ENCODE data around the gene PLPP3. TPM values are rescaled to one million over a fixed set of nuclear protein-coding genes. Genes with fewer than 3 reads are reported as not detected.

The PLPP3 gene
- total RNA-seq, 1 experiment from 2014 or later, result 3.4 TPM

DNA sequence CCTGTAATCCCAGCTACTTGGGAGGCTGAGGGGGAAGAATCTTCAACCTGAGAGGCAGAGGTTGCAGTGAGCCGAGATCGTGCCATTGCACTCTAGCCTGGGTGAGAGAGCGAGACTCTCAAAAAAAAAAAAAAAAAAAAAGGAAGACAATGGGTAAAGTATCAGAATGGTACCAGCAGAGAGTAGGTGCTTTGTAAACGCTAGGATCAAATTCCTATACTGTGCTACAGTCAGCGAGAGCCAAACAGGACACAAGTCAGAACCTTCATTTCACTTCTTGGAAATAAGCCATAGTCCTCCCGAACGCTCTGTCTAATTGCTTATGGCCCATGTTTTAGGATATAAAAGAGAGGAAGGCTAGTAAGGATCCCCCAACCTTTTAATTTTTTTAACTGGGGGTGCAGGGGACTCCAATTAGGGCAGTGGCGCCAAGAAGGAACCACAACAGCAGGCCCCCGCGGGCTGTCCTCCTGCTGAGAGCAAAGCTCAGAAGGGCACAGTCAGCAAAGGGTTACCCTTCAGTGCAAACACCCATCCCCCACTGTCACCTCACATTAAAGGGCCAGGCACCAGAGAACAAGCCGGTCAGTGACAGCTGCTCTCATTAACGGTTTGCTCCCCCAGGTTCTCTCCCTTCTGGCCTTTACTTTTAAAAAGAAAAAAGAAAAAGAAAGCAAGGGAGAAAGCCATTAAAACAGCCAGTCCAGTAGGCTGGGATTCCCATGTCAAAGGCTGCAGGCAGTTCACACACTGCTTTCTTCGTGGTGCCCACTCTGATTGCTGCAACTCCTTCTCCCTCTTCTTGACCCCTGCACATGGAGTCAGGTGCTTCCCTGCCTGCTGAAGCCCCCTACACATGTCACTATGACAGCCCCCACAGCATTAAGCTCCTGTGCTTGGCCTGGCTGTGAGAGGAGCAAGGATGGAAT is 69.4 kb downstream of the PLPP3 start:
- H3K9ac ChIP-seq (ENCODE audit: low read length), result no peak overlapping the region
- ChIA-PET CTCF (no interaction called here), RAD21 (ENCODE audit: low non-redundant PET in 1 of 2, low total read pairs in 2 of 2, uncharacterized antibody in 2 of 2, unreplicated experiment in 2 of 2) (no interaction called here), POLR2A (interaction anchor here (0.7 kb wide), 1 partner anchor 18 kb away, joined by 4 read pairs; no protein-coding TSS in a partner anchor)
- DNase-seq (ENCODE audit: low read depth, low spot score), result no peak
- H3K79me2 ChIP-seq (ENCODE audit: insufficient read depth, low read length), result no peaks in the 10 kb centered on the region
- no peak overlapping the region for H2AFZ ChIP-seq (ENCODE audit: low read depth, low read length, poor library complexity, severe bottlenecking)
- no peak for TF ChIP-seq POLR2AphosphoS5 (IDR thresholded peaks at IDR 0.05; ENCODE audit: low read depth, low read length)
- no peak for TF ChIP-seq ZNF274 (IDR thresholded peaks at IDR 0.05; ENCODE audit: low read depth, low read length)
- TF ChIP-seq, protein P1, sequence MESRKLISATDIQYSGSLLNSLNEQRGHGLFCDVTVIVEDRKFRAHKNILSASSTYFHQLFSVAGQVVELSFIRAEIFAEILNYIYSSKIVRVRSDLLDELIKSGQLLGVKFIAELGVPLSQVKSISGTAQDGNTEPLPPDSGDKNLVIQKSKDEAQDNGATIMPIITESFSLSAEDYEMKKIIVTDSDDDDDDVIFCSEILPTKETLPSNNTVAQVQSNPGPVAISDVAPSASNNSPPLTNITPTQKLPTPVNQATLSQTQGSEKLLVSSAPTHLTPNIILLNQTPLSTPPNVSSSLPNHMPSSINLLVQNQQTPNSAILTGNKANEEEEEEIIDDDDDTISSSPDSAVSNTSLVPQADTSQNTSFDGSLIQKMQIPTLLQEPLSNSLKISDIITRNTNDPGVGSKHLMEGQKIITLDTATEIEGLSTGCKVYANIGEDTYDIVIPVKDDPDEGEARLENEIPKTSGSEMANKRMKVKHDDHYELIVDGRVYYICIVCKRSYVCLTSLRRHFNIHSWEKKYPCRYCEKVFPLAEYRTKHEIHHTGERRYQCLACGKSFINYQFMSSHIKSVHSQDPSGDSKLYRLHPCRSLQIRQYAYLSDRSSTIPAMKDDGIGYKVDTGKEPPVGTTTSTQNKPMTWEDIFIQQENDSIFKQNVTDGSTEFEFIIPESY (IDR thresholded peaks at IDR 0.05; ENCODE audit: extremely low read depth, insufficient replicate concordance, low read length), result no peak
- no peak for TF ChIP-seq EZH2phosphoT487 (IDR thresholded peaks at IDR 0.05; ENCODE audit: borderline replicate concordance)
- no peak for TF ChIP-seq ZFX (IDR thresholded peaks at IDR 0.05)
- no peak for TF ChIP-seq RAD21 (IDR thresholded peaks at IDR 0.05; ENCODE audit: low read depth)
- no peak for TF ChIP-seq ATF3 (IDR thresholded peaks at IDR 0.05)
- TF ChIP-seq EGR1 (IDR thresholded peaks at IDR 0.05; ENCODE audit: low read depth), result no peak
- no peak for TF ChIP-seq CEBPB (IDR thresholded peaks at IDR 0.05; ENCODE audit: low read depth)
- TF ChIP-seq SIN3A (IDR thresholded peaks at IDR 0.05; ENCODE audit: low read depth), result no peak
- TF ChIP-seq, protein P2, sequence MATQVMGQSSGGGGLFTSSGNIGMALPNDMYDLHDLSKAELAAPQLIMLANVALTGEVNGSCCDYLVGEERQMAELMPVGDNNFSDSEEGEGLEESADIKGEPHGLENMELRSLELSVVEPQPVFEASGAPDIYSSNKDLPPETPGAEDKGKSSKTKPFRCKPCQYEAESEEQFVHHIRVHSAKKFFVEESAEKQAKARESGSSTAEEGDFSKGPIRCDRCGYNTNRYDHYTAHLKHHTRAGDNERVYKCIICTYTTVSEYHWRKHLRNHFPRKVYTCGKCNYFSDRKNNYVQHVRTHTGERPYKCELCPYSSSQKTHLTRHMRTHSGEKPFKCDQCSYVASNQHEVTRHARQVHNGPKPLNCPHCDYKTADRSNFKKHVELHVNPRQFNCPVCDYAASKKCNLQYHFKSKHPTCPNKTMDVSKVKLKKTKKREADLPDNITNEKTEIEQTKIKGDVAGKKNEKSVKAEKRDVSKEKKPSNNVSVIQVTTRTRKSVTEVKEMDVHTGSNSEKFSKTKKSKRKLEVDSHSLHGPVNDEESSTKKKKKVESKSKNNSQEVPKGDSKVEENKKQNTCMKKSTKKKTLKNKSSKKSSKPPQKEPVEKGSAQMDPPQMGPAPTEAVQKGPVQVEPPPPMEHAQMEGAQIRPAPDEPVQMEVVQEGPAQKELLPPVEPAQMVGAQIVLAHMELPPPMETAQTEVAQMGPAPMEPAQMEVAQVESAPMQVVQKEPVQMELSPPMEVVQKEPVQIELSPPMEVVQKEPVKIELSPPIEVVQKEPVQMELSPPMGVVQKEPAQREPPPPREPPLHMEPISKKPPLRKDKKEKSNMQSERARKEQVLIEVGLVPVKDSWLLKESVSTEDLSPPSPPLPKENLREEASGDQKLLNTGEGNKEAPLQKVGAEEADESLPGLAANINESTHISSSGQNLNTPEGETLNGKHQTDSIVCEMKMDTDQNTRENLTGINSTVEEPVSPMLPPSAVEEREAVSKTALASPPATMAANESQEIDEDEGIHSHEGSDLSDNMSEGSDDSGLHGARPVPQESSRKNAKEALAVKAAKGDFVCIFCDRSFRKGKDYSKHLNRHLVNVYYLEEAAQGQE (IDR thresholded peaks at IDR 0.05; ENCODE audit: low read depth), result no peak
- no peak for TF ChIP-seq JUND (IDR thresholded peaks at IDR 0.05)
- no peaks in the 10 kb centered on the region for H3K36me3 ChIP-seq (ENCODE audit: control insufficient read depth in 1 of 2, insufficient read depth in 2 of 2, low read length in 2 of 2)
- peaks cover 0 to 8% of the 10 kb centered on the region in 2 experiments; a peak in 2 of 4 replicates for H3K4me1 ChIP-seq (ENCODE audit: control insufficient read depth in 1 of 2, insufficient read depth in 2 of 2, low read length in 2 of 2)
- H4K20me1 ChIP-seq (ENCODE audit: insufficient read depth), result no peaks in the 10 kb centered on the region
- no TSS peak for BruUV-seq (replicated peaks)
- no peak for ATAC-seq
- H3K27me3 ChIP-seq (ENCODE audit: insufficient read depth, low read length), result no peaks in the 10 kb centered on the region
- no peaks in the 10 kb centered on the region for H3K9me3 ChIP-seq (ENCODE audit: control insufficient read depth in 1 of 2, insufficient read depth in 1 of 2, low read depth in 1 of 2, low read length in 2 of 2)
- H3K27ac ChIP-seq (ENCODE audit: low read depth, low read length), result no peak overlapping the region
- no peak overlapping the region for H3K4me3 ChIP-seq (replicated peaks in 1 of 2; ENCODE audit: low read depth in 1 of 2, low read length in 2 of 2)
- intact Hi-C loops (cut with micrococcal nuclease), result no loop called here
- H3K4me2 ChIP-seq (ENCODE audit: low read length), result no peak overlapping the region
- H3K9me2 ChIP-seq (ENCODE audit: insufficient read depth), result no peaks in the 10 kb centered on the region
